Endothelial cell of umbilical vein (primary cell): Measurements from ENCODE around the gene SIM2. TPM values are rescaled to one million over a fixed set of nuclear protein-coding genes. Genes with fewer than 3 reads are reported as not detected.

Experiments
- BruUV-seq: library from RNA; stranded (reverse); fragments of 400-500 nt; replicated peaks from 2 replicates; lab custom pipeline; 2021; lab: Mats Ljungman, UMichigan
- CTCF ChIA-PET: fragments of 300-600, 350-600 bp; sonication (Branson Sonifier 250); formaldehyde crosslinking; loops from one replicate; lab custom pipeline; 2021; ENCODE audit warnings: antibody characterized with exemption, inconsistent platforms; lab: Charles Lee
- POLR2A ChIA-PET: fragments of 300-600, 350-600 bp; sonication (Branson Sonifier 250); formaldehyde crosslinking; loops from one replicate; lab custom pipeline; 2021; ENCODE audit warnings: antibody characterized with exemption, inconsistent platforms; lab: Charles Lee
- DNase-seq: peaks from one replicate; pipeline ENCODE4 v3.0.0-alpha.2; 2011; ENCODE audit warnings: low read depth, low spot score
- FAIRE-seq: peaks from 2 replicates; lab custom pipeline; 2011; peaks lifted over from hg19 to GRCh38; lab: Jason Lieb, UNC
- H2AFZ ChIP-seq: 2 replicates; pipeline ENCODE4 v1.6.0; 2012; ENCODE audit warnings: low read depth, low read length, control low read depth, inconsistent platforms
- H3K27ac ChIP-seq: 2 replicates; pipeline ENCODE4 v1.5.1; 2011; ENCODE audit warnings: low read depth, mild to moderate bottlenecking, control low read depth, low read length, moderate library complexity; ENCODE audit not compliant: insufficient read depth
- H3K27me3 ChIP-seq, 2 experiments: 2 replicates each; pipeline versions ENCODE4 v1.6.0 to v1.6.1; 2011; ENCODE audit warnings: low read length in 2 of 2, mixed read lengths in 1 of 2; ENCODE audit not compliant: control insufficient read depth in 2 of 2, insufficient read depth in 2 of 2
- H3K36me3 ChIP-seq, 2 experiments: 2 replicates in 1 of 2; 3 replicates in 1 of 2; pipeline ENCODE4 v1.5.1; 2011; ENCODE audit warnings: low read length in 2 of 2, mild to moderate bottlenecking in 1 of 2, moderate library complexity in 1 of 2; ENCODE audit not compliant: control insufficient read depth in 2 of 2, insufficient read depth in 2 of 2; ENCODE audit errors: extremely low read depth in 1 of 2
- H3K4me1 ChIP-seq: 3 replicates; pipeline ENCODE4 v1.5.1; 2011; ENCODE audit warnings: mild to moderate bottlenecking, low read length; ENCODE audit not compliant: control insufficient read depth, insufficient read depth; ENCODE audit errors: extremely low read depth
- H3K4me2 ChIP-seq: 2 replicates; pipeline ENCODE4 v1.6.1; 2011; ENCODE audit warnings: low read length, control low read depth, mixed read lengths; ENCODE audit not compliant: insufficient read depth
- H3K4me3 ChIP-seq, 3 experiments: fragments of 200-600 bp in 1 of 3; sonication (generic), shearing (Covaris generic) in 1 of 3; replicated peaks in 1 of 3; 2 replicates each; pipeline ENCODE4 v1.5.1; 2011 to 2016; ENCODE audit warnings: control low read depth in 3 of 3, low read length in 3 of 3, mild to moderate bottlenecking in 2 of 3, inconsistent platforms in 1 of 3, low read depth in 1 of 3, moderate library complexity in 1 of 3; ENCODE audit not compliant: insufficient read depth in 1 of 3
- H3K79me2 ChIP-seq: 2 replicates; pipeline ENCODE4 v1.6.0; 2012; ENCODE audit warnings: low read length, inconsistent platforms; ENCODE audit not compliant: control insufficient read depth, insufficient read depth
- H3K9ac ChIP-seq: replicated peaks from 2 replicates; pipeline ENCODE3; 2011; ENCODE audit warnings: low read length, control low read depth; ENCODE audit not compliant: insufficient read depth; ENCODE audit errors: extremely low read depth
- H3K9me1 ChIP-seq: replicated peaks from 3 replicates; pipeline ENCODE4 v1.6.0; 2011; ENCODE audit warnings: mild to moderate bottlenecking, low read length; ENCODE audit not compliant: control insufficient read depth, insufficient read depth; ENCODE audit errors: extremely low read depth
- H3K9me3 ChIP-seq: replicated peaks from 2 replicates; pipeline ENCODE4 v1.5.1; 2012; ENCODE audit warnings: low read length, inconsistent platforms; ENCODE audit not compliant: control insufficient read depth, insufficient read depth
- H4K20me1 ChIP-seq: replicated peaks from 2 replicates; pipeline ENCODE3; 2011; ENCODE audit warnings: mild to moderate bottlenecking, low read length; ENCODE audit not compliant: control insufficient read depth, insufficient read depth; ENCODE audit errors: extremely low read depth
- CTCF ChIP-seq, 2 donors: IDR thresholded peaks; 1 replicate in 1 of 2; 2 replicates in 1 of 2; pipeline ENCODE4 v1.5.1; 2011; ENCODE audit warnings: low read length in 2 of 2, mild to moderate bottlenecking in 2 of 2, moderate library complexity in 2 of 2, control low read depth in 1 of 2, inconsistent platforms in 1 of 2, low read depth in 1 of 2; ENCODE audit not compliant: insufficient read depth in 1 of 2; ENCODE audit errors: extremely low read depth in 1 of 2
- EZH2 ChIP-seq: IDR thresholded peaks from 2 replicates; pipeline ENCODE4 v1.6.1; 2012; ENCODE audit warnings: borderline replicate concordance, low read depth, mild to moderate bottlenecking, moderate library complexity, low read length, inconsistent platforms; ENCODE audit not compliant: severe bottlenecking
- FOS ChIP-seq: IDR thresholded peaks from 2 replicates; pipeline ENCODE4 v1.6.1; 2011; ENCODE audit warnings: mild to moderate bottlenecking, low read length, moderate library complexity, borderline replicate concordance; ENCODE audit not compliant: insufficient read depth
- GATA2 ChIP-seq: IDR thresholded peaks from 2 replicates; pipeline ENCODE4 v1.7.0; 2011; ENCODE audit warnings: low read depth, mild to moderate bottlenecking, moderate library complexity, mixed read lengths, low read length; ENCODE audit not compliant: insufficient read length, insufficient read depth
- JUN ChIP-seq: IDR thresholded peaks from 2 replicates; pipeline ENCODE4 v1.6.1; 2011; ENCODE audit warnings: borderline replicate concordance, low read depth; ENCODE audit not compliant: insufficient read length, insufficient read depth
- MAX ChIP-seq: IDR thresholded peaks from 2 replicates; pipeline ENCODE4 v1.6.1; 2011; ENCODE audit not compliant: insufficient read depth, insufficient read length
- MYC ChIP-seq: IDR thresholded peaks from one replicate; pipeline ENCODE4 v1.6.1; 2011; ENCODE audit warnings: mild to moderate bottlenecking, low read depth, low read length
- POLR2A ChIP-seq: IDR thresholded peaks from 2 replicates; pipeline ENCODE4 v1.6.1; 2012; ENCODE audit warnings: low read depth, mild to moderate bottlenecking, control low read depth, low read length
- POLR2AphosphoS5 ChIP-seq: IDR thresholded peaks from 2 replicates; pipeline ENCODE4 v1.6.1; 2012; ENCODE audit warnings: low read depth, mild to moderate bottlenecking, control low read depth, low read length, moderate library complexity; ENCODE audit not compliant: insufficient read depth
- dilution Hi-C: fragments of 300-500 bp; cut with MboI; formaldehyde crosslinking; loops from one replicate; pipeline ENCODE4 v1.15.0; 2019; ENCODE audit warnings: low sequenced_read_pairs; ENCODE audit not compliant: extremely low pct_ligation_motif_present
- intact Hi-C: fragments of 100-400 bp; cut with micrococcal nuclease; formaldehyde crosslinking; loops from one replicate; pipeline ENCODE4 v1.10.0; 2022
- polyA plus RNA-seq, 4 experiments: library from polyadenylated mRNA; depleted of rRNA in 3 of 4; stranded (reverse) in 3 of 4; unstranded in 1 of 4; fragments of >200 nt; gene quantifications; 2 replicates each; pipeline versions ENCODE4 v1.2.1 to v1.2.3, GENCODE V29; 2011 to 2012; ENCODE audit warnings: missing spikeins in 1 of 4
- total RNA-seq: library from RNA; stranded (reverse); gene quantifications from 2 replicates; pipeline ENCODE4 v1.2.3, GENCODE V29; 2021

The SIM2 gene
- total and polyA plus RNA-seq, 2 donors (not counting 3 experiments of a cell fraction or from before 2014, with no cell fraction given): not detected

GRCh38 chr21:36728371-36729111 is 29.6 kb downstream of the SIM2 start:
- H3K36me3 ChIP-seq: no peaks in the 10 kb centered on the region
- no peak for TF ChIP-seq MAX
- no peak for TF ChIP-seq JUN
- TF ChIP-seq EZH2: no peak
- TF ChIP-seq POLR2A: no peak
- TF ChIP-seq MYC: no peak
- TF ChIP-seq FOS: no peak
- TF ChIP-seq GATA2: no peak
- TF ChIP-seq POLR2AphosphoS5: no peak
- TF ChIP-seq CTCF (IDR thresholded peaks at IDR 0.05; ENCODE audit: extremely low read depth in 1 of 2, insufficient read depth in 1 of 2, low read depth in 1 of 2, low read length in 2 of 2): no peak
- intact Hi-C loops (no loop called here), dilution Hi-C loops (no loop called here)
- no peak overlapping the region for H3K9ac ChIP-seq
- H3K9me3 ChIP-seq: no peaks in the 10 kb centered on the region
- FAIRE-seq (no peak), DNase-seq (no peak)
- H2AFZ ChIP-seq: no peak overlapping the region
- H3K27me3 ChIP-seq: peaks cover 14 to 23% of the 10 kb centered on the region in 2 experiments
- H3K4me2 ChIP-seq: no peak overlapping the region
- H3K4me1 ChIP-seq: no peaks in the 10 kb centered on the region
- no peak overlapping the region for H3K27ac ChIP-seq
- no peaks in the 10 kb centered on the region for H3K9me1 ChIP-seq
- BruUV-seq: no TSS peak
- ChIA-PET POLR2A (no interaction called here), CTCF (interaction anchor here (0.6 kb wide), 1 partner anchor 9 kb away, joined by 3 read pairs; no protein-coding TSS in a partner anchor)
- H3K79me2 ChIP-seq: no peaks in the 10 kb centered on the region
- no peaks in the 10 kb centered on the region for H4K20me1 ChIP-seq
- no peak overlapping the region for H3K4me3 ChIP-seq
